NOMO-1 treated with DMSO at 0.1 percent for 48 hours (cell line): Measurements from ENCODE around the gene GDPD3.
"Not testable (repeated sequence)": the region's sequence is repeated elsewhere in the genome, so short reads cannot be mapped to it uniquely, and the experiment has no call there.

Source experiments
- DNase-seq: peaks from one replicate; lab custom pipeline; 2025; ENCODE audit not compliant: unreplicated experiment; lab: John Stamatoyannopoulos, UW

The GDPD3 gene

GRCh38 chr16:30113031-30113710 lies at the start of gene GDPD3:
Gene GDPD3 (minus strand): TSS chr16:30113537. CDS start chr16:30113478, 59 bp downstream.
- no peak for DNase-seq

- DNase-seq: no peak
Measured at GRCh38 chr16:30157214-30157613, 43.9 kb upstream of the GDPD3 start.

DNA sequence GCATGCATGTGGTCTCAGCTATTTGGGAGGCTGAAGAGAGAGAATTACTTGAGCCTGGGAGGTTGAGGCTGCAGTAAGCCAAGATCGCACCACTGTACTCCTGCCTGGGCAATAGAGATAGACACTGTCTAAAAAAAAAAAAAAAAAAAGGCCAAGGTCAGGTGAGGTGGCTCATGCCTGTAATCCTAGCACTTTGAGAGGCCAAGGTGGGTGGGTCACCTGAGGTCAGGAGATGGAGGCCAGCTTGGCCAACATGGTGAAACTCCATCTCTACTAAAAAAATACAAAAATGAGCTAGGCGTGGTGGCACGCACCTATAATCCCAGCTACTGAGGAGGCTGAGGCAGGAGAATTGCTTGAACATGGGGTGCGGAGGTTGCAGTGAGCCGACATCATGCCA lies 41.9 kb upstream of the GDPD3 start:
- DNase-seq: no peak

DNA sequence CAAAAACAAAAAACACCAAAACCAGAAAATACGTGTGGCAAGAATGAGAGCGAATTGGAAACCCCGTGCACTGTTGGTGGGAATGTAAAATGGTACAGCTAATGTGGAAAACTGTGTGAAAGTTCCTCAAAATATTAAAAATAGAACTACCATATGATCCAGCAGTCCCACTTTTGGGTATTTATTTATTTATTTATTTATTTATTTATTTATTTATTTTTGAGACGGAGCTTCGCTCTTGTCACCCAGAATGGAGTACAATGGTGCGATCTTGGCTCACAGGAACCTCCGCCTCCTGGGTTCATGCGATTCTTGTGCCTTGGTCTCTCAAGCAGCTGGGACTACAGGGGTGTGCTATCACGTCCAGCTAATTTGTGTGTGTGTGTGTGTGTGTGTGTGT lies 39.2 kb upstream of the GDPD3 start:
- DNase-seq: no peak

DNA sequence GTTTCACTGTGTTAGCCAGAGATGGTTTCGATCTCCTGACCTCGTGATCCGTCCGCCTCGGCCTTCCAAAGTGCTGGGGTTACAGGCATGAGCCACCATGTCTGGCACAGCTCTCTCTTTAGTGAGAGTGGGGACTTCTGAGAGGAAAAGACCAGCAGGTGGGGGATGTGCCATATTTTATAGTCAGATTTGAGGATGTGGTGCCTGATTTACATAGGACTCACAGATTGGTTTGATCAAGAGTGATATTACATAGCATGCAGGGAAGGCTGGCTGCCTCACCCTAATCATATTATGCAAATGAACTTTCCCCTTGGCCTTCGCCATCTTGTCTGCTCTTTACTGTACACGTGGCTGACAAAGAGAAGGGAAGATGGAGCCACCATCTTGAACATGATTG lies 37.8 kb upstream of the GDPD3 start:
- DNase-seq: no peak

GRCh38 chr16:30149250-30149930 lies 36.1 kb upstream of the GDPD3 start:
- peak; percentile 94 for DNase-seq

DNA sequence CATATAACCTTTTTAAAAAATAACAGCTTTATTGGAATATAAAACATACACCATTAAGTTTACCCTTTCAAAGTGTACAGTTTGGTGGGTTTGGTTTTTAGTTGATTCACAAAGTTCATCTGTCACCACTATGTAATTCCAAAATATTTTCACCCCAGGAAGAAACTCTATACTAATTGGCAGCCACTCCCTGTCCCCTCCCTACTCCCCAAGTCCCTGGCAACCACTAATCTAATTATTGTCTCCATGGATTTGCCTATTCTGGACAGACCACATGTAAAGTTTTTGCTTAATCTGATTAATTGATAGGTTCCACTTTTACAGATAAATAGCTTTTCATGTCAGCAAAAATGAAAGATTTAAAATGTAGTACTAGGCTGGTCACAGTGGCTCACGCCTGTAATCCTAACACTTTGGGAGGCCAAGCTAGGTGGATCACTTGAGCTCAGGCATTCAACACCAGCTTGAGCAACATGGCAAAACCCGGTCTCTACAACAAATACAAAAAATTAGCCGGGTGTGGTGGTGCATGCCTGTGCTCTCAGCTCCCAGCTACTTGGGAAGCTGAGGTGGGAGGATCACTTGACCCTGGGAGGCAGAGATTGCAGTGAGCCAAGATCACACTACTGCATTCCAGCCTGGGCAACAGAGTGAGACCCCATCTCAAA lies 34.6 kb upstream of the GDPD3 start:
- DNase-seq: no peak

DNA sequence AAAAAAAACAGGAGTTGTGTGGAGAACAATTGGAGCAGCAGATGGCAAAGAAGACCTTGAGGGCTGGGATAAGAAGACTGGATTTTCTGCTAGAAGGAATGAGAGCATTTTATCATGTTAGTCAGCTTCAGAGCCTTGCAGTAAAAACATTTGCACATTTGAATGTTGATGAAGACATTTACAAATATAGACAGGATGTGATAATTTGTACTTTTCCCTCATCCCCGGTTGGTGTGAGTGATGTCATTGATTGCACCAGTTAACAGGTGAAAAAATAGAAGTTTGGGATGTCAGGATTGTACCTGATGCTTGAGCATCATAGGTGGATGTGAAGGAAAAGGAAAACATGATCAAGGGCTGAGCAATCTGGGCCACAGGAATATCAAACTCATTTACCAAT lies 32.3 kb upstream of the GDPD3 start:
- DNase-seq: no peak

- no peak for DNase-seq
Measured at GRCh38 chr16:30144917-30145316, 31.6 kb upstream of the GDPD3 start.

GRCh38 chr16:30144017-30144416 lies 30.7 kb upstream of the GDPD3 start:
- DNase-seq: no peak

GRCh38 chr16:30143347-30143702 lies 30.0 kb upstream of the GDPD3 start:
- no peak for DNase-seq

DNA sequence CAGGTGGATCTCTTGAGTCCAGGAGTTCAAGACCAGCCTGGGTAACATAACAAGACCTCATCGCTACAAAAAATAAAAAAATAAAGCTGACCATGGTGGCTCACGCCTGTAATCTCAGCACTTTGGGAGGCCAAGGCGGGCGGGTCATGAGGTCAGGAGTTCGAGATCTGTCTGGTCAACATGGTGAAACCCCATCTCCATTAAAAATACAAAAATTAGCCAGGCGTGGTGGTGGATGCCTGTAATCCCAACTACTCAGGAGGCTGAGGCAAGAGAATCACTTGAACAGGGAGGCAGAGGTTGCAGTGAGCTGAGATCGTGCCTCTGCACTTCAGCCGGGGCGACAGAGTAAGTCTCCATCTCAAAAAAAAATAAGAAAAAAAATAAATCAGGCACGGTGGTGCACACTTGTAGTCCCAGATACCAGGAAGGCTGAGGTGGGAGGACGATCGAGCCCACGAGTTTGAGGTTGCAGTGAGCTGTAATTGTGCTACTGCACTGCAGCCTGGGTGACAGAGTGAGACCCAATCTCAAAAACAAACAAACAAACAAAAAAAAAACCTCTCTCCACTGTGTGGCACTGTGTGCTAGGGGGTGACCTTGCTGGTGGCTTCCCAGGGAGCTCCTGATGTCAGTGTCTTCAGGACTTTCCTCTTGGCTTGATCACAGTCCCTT lies 29.5 kb upstream of the GDPD3 start:
- DNase-seq: peak; percentile 6

DNA sequence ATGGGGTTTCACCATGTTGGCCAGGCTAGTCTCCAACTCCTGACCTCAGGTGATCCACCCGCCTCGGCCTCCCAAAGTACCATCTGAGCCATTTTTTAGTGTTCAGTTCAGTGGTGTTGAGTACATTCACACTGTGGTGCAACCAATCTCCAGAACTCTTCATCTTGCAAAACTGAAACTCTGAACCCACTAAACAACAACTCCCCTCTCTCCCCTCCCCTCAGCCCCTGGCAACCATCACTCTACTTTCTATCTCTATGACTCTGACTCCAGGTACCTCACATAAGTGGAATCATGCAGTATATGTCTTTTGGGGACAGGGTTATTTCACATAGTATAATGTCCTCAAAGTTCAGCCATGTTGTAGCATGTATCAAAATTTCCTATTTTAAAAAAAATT lies 28.4 kb upstream of the GDPD3 start:
- DNase-seq: no peak

- peak; percentile 11 for DNase-seq
Measured at GRCh38 chr16:30139583-30140481, 26.5 kb upstream of the GDPD3 start.

DNA sequence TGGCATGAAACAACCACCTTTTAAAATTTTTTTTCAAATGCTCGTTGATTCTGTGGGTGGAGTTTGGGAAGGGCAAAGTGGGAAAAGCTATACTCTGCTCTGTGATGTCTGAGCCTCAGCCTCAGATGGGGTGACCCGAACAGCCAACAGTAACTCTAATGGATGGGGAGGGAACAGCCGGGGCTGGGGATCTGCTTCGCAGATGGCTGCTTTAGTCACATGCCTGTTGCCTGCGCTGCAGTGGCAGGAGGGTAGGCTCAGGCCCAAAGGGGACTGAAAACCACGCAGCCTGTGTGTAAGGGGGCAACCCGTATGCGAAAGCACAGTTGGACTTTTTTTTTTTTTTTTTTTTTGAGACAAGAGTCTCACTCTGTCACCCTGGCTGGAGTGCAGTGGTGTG lies 24.6 kb upstream of the GDPD3 start:
- no peak for DNase-seq

GRCh38 chr16:30136971-30137605 lies 23.8 kb upstream of the GDPD3 start:
- peak; percentile 85 for DNase-seq

DNA sequence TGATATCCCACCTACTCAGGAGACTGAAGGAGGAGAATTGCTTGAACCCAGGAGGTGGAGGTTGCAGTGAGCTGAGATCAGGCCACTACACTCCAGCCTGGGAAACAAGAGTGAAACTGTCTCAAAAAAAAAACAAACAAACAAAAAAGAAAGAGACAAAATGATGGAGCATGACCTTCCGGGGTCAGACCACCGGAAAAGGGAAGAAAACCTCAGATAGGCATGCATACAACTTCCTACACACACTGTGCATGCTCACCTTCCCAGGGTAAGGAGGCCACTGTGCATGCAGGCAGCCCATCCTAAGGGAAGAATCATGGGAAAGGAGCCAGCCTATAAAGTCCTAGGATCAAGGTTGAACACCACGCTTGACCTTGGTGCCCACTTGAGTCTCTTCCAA lies 19.3 kb upstream of the GDPD3 start:
- DNase-seq: no peak

DNA sequence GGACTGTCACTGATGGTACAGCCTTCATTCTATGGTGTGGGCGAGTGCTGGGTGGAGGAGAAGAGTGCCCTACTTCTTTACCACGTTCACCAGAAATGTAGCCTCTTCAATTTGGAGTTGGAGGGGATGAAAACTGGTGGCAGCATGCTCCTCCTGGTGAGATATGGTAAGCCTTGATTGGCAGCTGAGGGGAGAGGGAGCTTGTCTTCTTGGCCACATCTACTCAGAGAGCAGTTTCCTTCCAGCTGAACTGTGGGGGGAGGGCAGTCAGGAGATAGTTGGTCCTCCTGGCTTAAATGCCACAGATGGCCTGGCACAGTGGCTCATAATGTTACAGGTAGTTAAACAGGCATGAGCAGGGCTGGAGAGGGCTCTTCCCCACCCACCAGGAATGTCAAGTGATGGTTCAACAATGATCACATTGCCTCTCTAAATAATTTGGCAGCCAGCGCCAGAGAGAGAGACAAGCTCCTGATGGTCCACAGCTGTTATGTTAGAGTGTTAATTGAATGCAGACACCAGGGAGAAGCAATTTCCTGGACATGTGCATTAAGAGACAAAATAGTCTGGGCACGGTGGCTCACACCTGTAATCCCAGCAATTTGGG lies 18.6 kb upstream of the GDPD3 start:
- DNase-seq: no peak

DNA sequence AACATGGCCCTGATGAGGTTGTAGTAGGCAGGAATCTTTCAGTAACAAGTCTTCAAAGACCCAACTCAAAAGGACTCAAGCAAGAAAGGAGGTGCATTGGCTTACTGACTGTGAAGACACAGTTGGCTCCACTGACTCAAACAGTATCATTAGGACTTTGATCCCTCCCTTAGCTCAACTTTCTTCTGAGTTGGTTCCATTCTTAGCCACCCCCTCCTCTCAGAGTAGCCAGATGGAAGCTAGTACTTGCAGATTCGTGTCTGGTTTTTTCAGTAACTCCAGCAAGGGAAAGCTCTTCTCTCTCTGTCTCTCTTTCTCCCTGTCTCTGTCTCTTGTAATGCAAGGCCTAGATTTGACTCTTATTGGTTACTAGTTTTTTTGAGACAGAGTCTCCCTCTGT lies 14.7 kb upstream of the GDPD3 start:
- no peak for DNase-seq

- not testable (repeated sequence) for DNase-seq
Measured at GRCh38 chr16:30125690-30126089, 12.4 kb upstream of the GDPD3 start.
